KMS-11 (cell line): ENCODE results near the gene FZD4.

Source experiments
- H2AFZ ChIP-seq: fragments of 200-600 bp; sonication (generic); 2 replicates; pipeline ENCODE4 v1.6.1; 2016; ENCODE audit warnings: antibody characterized with exemption, mixed run types, low read depth
- H3K27ac ChIP-seq: fragments of 200-600 bp; sonication (generic); 2 replicates; pipeline ENCODE4 v1.6.1; 2016; ENCODE audit warnings: mild to moderate bottlenecking, mixed run types
- H3K27me3 ChIP-seq: fragments of 200-600 bp; sonication (generic); 2 replicates; pipeline ENCODE4 v1.6.1; 2017; ENCODE audit warnings: mild to moderate bottlenecking, low read depth, mixed run types, moderate library complexity; ENCODE audit not compliant: insufficient read depth
- H3K36me3 ChIP-seq: fragments of 200-600 bp; sonication (generic); 2 replicates; pipeline ENCODE4 v1.6.1; 2017; ENCODE audit warnings: mild to moderate bottlenecking, mixed run types; ENCODE audit not compliant: insufficient read depth
- H3K4me1 ChIP-seq: fragments of 200-600 bp; sonication (generic); 2 replicates; pipeline ENCODE4 v1.6.1; 2016; ENCODE audit warnings: mild to moderate bottlenecking, low read depth, mixed run types; ENCODE audit not compliant: poor library complexity, severe bottlenecking
- H3K4me2 ChIP-seq: fragments of 200-600 bp; sonication (generic); 2 replicates; pipeline ENCODE4 v1.7.0; 2016; ENCODE audit warnings: mild to moderate bottlenecking, mixed run types
- H3K4me3 ChIP-seq: fragments of 200-600 bp; sonication (generic); IDR thresholded peaks from 2 replicates; pipeline ENCODE4 v1.6.1; 2017; ENCODE audit warnings: low read depth, low read length, mixed read lengths; ENCODE audit not compliant: insufficient read depth
- H3K79me2 ChIP-seq: fragments of 200-600 bp; sonication (generic); 2 replicates; pipeline ENCODE4 v1.6.1; 2016; ENCODE audit warnings: low read depth, mixed run types; ENCODE audit not compliant: insufficient read depth
- H3K9ac ChIP-seq: fragments of 200-600 bp; sonication (generic); 2 replicates; pipeline ENCODE4 v1.6.1; 2016; ENCODE audit warnings: mild to moderate bottlenecking, mixed run types
- H4K20me1 ChIP-seq: fragments of 200-600 bp; sonication (generic); 2 replicates; pipeline ENCODE4 v1.6.1; 2016; ENCODE audit warnings: mild to moderate bottlenecking, mixed run types; ENCODE audit not compliant: insufficient read depth
- CTCF ChIP-seq: fragments of 200-600 bp; sonication (generic); conservative IDR thresholded peaks from 2 replicates; pipeline ENCODE4 v1.6.1; 2017; ENCODE audit warnings: low read depth, mild to moderate bottlenecking, antibody characterized with exemption, low read length, moderate library complexity, mixed read lengths

The FZD4 gene

GRCh38 chr11:86926975-86927374 is 28.2 kb downstream of the FZD4 start:
- H4K20me1 ChIP-seq = no peaks in the 10 kb centered on the region
- no peak overlapping the region for H3K4me2 ChIP-seq
- H2AFZ ChIP-seq = no peak overlapping the region
- H3K9ac ChIP-seq = no peak overlapping the region
- H3K4me3 ChIP-seq = no peak overlapping the region
- H3K79me2 ChIP-seq = no peaks in the 10 kb centered on the region
- no peak overlapping the region for H3K27ac ChIP-seq
- H3K36me3 ChIP-seq = no peaks in the 10 kb centered on the region
- H3K4me1 ChIP-seq = peaks cover 25% of the 10 kb centered on the region
- no peaks in the 10 kb centered on the region for H3K27me3 ChIP-seq
- no peak for TF ChIP-seq CTCF

GRCh38 chr11:86923999-86924766 is 31.0 kb downstream of the FZD4 start:
- Histone ChIP-seq H2AFZ (no peak overlapping the region), H3K27ac (no peak overlapping the region), H3K4me3 (no peak overlapping the region), H3K9ac (no peak overlapping the region), H3K4me2 (no peak overlapping the region), H3K27me3 (no peaks in the 10 kb centered on the region), H3K36me3 (no peaks in the 10 kb centered on the region), H3K4me1 (peaks cover 40% of the 10 kb centered on the region), H3K79me2 (no peaks in the 10 kb centered on the region), H4K20me1 (no peaks in the 10 kb centered on the region)
- TF ChIP-seq CTCF = no peak

GRCh38 chr11:86922225-86922624 is 33.0 kb downstream of the FZD4 start:
- H4K20me1 ChIP-seq = no peaks in the 10 kb centered on the region
- H3K4me1 ChIP-seq = peaks cover 49% of the 10 kb centered on the region
- H3K4me3 ChIP-seq = no peak overlapping the region
- no peak overlapping the region for H3K4me2 ChIP-seq
- TF ChIP-seq CTCF = no peak
- no peak overlapping the region for H2AFZ ChIP-seq
- H3K9ac ChIP-seq = no peak overlapping the region
- no peak overlapping the region for H3K27ac ChIP-seq
- no peaks in the 10 kb centered on the region for H3K27me3 ChIP-seq
- no peaks in the 10 kb centered on the region for H3K36me3 ChIP-seq
- H3K79me2 ChIP-seq = no peaks in the 10 kb centered on the region

DNA sequence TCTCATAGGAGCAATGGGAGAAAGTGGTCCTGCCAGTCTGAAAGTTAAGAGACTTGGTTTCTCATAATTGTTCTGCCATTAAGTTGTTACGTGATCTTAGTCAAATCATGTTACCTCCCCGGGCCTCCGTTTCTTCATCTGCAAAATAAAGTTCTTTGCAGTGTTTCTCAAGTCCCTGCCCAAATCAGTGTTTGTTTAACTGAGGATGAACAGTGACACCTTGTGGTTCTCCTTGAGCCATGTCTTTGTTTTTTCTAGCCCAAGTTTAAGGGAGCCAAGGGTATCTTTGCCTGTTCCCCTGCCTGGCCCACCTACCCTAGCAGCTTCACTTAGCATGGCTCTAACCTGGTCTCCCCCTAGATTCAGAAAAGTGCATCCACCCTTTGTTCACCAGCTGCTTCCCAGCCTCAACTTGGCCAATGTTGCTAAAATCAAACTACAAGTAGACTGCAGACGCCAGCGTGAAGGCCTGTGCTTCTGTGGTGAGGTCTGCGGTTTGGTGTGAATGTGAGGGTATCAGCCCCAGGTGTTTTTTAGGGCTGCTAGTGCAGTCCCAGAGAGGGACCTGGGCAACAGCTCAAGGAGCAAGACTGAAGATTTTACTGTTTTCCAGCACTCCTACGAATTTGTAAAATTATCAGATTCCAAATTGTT is 35.5 kb downstream of the FZD4 start:
- TF ChIP-seq CTCF = peak; percentile 97
- H3K4me2 ChIP-seq = peak overlapping the region; percentile 48

More for the DNA sequence above, 35.5 kb downstream of the FZD4 start:
- Histone ChIP-seq H3K9ac (peak overlapping the region; percentile 10; the same call in 1 of the 2 replicates), H3K79me2 (no peaks in the 10 kb centered on the region), H3K4me1 (peaks cover 43% of the 10 kb centered on the region), H3K27ac (peak overlapping the region; percentile 25; the same call in 1 of the 2 replicates), H2AFZ (peak overlapping the region; percentile 51; the same call in 1 of the 2 replicates), H4K20me1 (no peaks in the 10 kb centered on the region), H3K4me3 (no peak overlapping the region), H3K36me3 (no peaks in the 10 kb centered on the region), H3K27me3 (no peaks in the 10 kb centered on the region)
